ENCODE results near the gene U2AF1L4. TPM values are rescaled to one million over a fixed set of nuclear protein-coding genes. Genes with fewer than 3 reads are reported as not detected.

U2AF1L4 gene
- total RNA-seq, 2 experiments from 2014 or later = 16.1 to 35.2 TPM

DNA sequence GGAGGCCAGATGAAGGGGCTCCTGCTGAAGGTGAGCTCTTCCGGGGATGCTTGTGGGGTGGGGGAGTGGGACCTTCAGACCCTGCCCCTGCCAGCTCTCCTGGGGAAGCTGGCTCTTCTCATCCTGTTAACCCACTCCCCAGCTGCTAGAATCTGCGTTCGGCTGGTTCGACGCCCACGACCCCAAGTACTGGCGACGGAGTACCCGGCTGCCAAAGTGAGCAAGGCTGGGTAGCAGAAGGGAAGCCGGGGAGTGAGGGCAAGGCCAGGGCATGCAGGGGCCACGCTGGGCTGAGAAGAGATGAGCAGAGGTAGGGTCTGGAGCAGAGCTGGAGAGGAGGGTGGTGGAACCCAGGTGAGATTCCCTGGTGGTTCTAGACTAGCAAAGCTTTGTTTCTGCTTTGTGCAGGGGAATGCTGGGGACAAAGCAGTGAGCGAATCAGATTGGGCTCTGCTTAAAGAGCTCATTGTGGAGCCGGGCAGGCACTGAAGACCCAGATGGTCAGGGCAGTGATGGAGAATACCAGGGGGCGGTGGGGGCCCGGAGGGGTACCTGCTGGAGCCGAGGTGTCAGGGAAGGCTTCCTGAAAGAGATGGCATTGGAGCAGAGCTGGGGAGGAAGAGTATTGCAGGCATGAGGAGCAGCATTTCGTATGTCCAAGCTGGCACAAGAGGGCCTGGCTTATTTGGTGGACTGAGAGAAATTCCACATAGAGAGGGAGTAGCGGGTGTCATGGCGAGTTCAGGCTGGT is 17.1 kb downstream of the U2AF1L4 start:
- H3K4me3 ChIP-seq (ENCODE audit: low read depth, low read length, poor library complexity, severe bottlenecking) = no peak overlapping the region
- no peaks in the 10 kb centered on the region for H4K20me1 ChIP-seq (ENCODE audit: insufficient read depth, low read length)
- no peak overlapping the region for H3K4me2 ChIP-seq (ENCODE audit: low read length)
- H3K9me2 ChIP-seq (ENCODE audit: insufficient read depth, low read length) = no peaks in the 10 kb centered on the region
- no peaks in the 10 kb centered on the region for H3K4me1 ChIP-seq (ENCODE audit: insufficient read depth, low read length, poor library complexity, severe bottlenecking)
- H2AFZ ChIP-seq (ENCODE audit: low read length) = no peak overlapping the region
- DNase-seq (ENCODE audit: low spot score) = no peak
- H3K79me2 ChIP-seq (ENCODE audit: insufficient read depth, low read depth, low read length) = no peaks in the 10 kb centered on the region
- POLR2A ChIA-PET = no interaction called here
- TF ChIP-seq EZH2phosphoT487 (IDR thresholded peaks at IDR 0.05; ENCODE audit: borderline replicate concordance, low read depth, low read length) = no peak
- TF ChIP-seq, protein P1, sequence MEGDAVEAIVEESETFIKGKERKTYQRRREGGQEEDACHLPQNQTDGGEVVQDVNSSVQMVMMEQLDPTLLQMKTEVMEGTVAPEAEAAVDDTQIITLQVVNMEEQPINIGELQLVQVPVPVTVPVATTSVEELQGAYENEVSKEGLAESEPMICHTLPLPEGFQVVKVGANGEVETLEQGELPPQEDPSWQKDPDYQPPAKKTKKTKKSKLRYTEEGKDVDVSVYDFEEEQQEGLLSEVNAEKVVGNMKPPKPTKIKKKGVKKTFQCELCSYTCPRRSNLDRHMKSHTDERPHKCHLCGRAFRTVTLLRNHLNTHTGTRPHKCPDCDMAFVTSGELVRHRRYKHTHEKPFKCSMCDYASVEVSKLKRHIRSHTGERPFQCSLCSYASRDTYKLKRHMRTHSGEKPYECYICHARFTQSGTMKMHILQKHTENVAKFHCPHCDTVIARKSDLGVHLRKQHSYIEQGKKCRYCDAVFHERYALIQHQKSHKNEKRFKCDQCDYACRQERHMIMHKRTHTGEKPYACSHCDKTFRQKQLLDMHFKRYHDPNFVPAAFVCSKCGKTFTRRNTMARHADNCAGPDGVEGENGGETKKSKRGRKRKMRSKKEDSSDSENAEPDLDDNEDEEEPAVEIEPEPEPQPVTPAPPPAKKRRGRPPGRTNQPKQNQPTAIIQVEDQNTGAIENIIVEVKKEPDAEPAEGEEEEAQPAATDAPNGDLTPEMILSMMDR (conservative IDR thresholded peaks at IDR 0.05; ENCODE audit: low read length) = no peak
- no TSS peak for BruUV-seq (replicated peaks)
- H3K27ac ChIP-seq (ENCODE audit: low read depth, low read length, poor library complexity, severe bottlenecking) = no peak overlapping the region
- intact Hi-C loops (cut with micrococcal nuclease; ENCODE audit: unreplicated experiment) = no loop called here
- CTCF ChIA-PET (ENCODE audit: unreplicated experiment) = no interaction called here
- peaks cover 98% of the 10 kb centered on the region for H3K36me3 ChIP-seq (ENCODE audit: insufficient read depth, low read length)
- H3K9me3 ChIP-seq (ENCODE audit: low read length) = no peaks in the 10 kb centered on the region

DNA sequence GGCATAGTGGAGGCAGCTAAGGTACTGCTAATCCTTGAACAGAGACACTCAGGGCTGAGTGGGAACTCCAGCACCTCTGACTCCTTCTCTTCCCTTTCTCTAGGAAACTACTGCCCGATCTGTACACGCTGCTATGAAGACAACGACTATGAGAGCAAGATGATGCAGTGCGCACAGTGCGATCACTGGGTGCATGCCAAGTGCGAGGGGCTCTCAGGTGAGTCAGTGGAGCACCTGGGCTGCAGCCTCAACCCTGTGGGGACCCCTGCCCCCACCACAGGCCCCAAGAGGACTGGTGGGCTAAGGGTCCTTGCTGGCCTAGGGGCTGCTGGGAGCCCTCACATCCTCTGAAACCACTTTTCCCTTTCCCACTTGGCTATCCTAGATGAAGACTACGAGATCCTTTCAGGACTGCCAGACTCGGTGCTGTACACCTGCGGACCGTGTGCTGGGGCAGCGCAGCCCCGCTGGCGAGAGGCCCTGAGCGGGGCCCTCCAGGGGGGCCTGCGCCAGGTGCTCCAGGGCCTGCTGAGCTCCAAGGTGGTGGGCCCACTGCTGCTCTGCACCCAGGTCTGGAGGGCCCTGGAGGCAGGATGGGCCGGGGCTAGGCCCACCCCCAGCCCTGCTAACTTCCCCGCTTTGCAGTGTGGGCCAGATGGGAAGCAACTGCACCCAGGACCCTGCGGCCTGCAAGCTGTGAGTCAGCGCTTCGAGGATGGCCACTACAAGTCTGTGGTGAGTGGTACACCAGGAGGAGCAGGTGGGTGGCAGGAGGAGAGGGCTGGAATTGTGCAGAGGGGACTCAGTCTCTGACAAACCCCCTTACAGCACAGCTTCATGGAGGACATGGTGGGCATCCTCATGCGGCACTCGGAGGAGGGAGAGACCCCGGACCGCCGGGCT is 17.9 kb downstream of the U2AF1L4 start:
- CTCF ChIA-PET (ENCODE audit: unreplicated experiment) = no interaction called here
- Histone ChIP-seq H3K9me2 (ENCODE audit: insufficient read depth, low read length) (no peaks in the 10 kb centered on the region), H3K36me3 (ENCODE audit: insufficient read depth, low read length) (peaks cover 98% of the 10 kb centered on the region), H2AFZ (ENCODE audit: low read length) (no peak overlapping the region), H3K4me1 (ENCODE audit: insufficient read depth, low read length, poor library complexity, severe bottlenecking) (no peaks in the 10 kb centered on the region), H3K79me2 (ENCODE audit: insufficient read depth, low read depth, low read length) (no peaks in the 10 kb centered on the region), H3K4me2 (ENCODE audit: low read length) (no peak overlapping the region), H4K20me1 (ENCODE audit: insufficient read depth, low read length) (no peaks in the 10 kb centered on the region), H3K27ac (ENCODE audit: low read depth, low read length, poor library complexity, severe bottlenecking) (no peak overlapping the region), H3K9me3 (ENCODE audit: low read length) (no peaks in the 10 kb centered on the region), H3K4me3 (ENCODE audit: low read depth, low read length, poor library complexity, severe bottlenecking) (no peak overlapping the region)
- DNase-seq (ENCODE audit: low spot score) = no peak
- no peak for TF ChIP-seq EZH2phosphoT487 (IDR thresholded peaks at IDR 0.05; ENCODE audit: borderline replicate concordance, low read depth, low read length)
- TF ChIP-seq, protein P1 (conservative IDR thresholded peaks at IDR 0.05; ENCODE audit: low read length) = no peak
- intact Hi-C loops (cut with micrococcal nuclease; ENCODE audit: unreplicated experiment) = no loop called here
- BruUV-seq (replicated peaks) = TSS peak; percentile 24
- POLR2A ChIA-PET = no interaction called here

Measured in OCI-LY7 (cell line).